Colonic mucosa (tissue), 4 donors: ENCODE data around the gene TFDP1. TPM values are rescaled to one million over a fixed set of nuclear protein-coding genes. Genes with fewer than 3 reads are reported as not detected.

Experiments
- DNase-seq: peaks from one replicate; pipeline ENCODE4 v3.0.0-alpha.2; 2020
- H3K27ac ChIP-seq: fragments of 200-600 bp; one replicate; pipeline ENCODE4 v1.8.0; 2021
- H3K27me3 ChIP-seq: fragments of 200-600 bp; one replicate; pipeline ENCODE4 v1.8.0; 2021
- H3K36me3 ChIP-seq: fragments of 200-600 bp; one replicate; pipeline ENCODE4 v1.8.0; 2021
- H3K4me1 ChIP-seq: fragments of 200-600 bp; one replicate; pipeline ENCODE4 v1.8.0; 2021; ENCODE audit warnings: mild to moderate bottlenecking
- H3K4me3 ChIP-seq: fragments of 200-600 bp; one replicate; pipeline ENCODE4 v1.8.0; 2021
- H3K9ac ChIP-seq, 2 donors: one replicate each; pipeline ENCODE4 v1.7.0; 2013; ENCODE audit warnings: control low read depth in 2 of 2, low read depth in 2 of 2, low read length in 2 of 2
- H3K9me3 ChIP-seq: fragments of 200-600 bp; one replicate; pipeline ENCODE4 v1.8.0; 2021
- intact Hi-C: fragments of 100-400 bp; cut with DNase I; formaldehyde crosslinking; loops from one replicate; pipeline ENCODE4 v1.14.1; 2022
- total RNA-seq, 2 donors: library from RNA; stranded (reverse); fragmentation: NEBNext Ultra II Directional in 1 of 2; extraction: Animal tissue kit (Norgen Biotek cat#: 25700) in 1 of 2; gene quantifications; one replicate each; pipeline ENCODE4 v1.2.1, GENCODE V29; 2021
- TF ChIP-seq, protein P1 (sequence below): fragments of 200-600 bp; IDR thresholded peaks from one replicate; pipeline ENCODE4 v1.8.0; 2022; ENCODE audit warnings: antibody characterized with exemption, mild to moderate bottlenecking
- donor health status: healthy.
- donor health status: DM: no; HTN: no; CAD: no.
- donor health status: DM: no; HTN: no; CAD: no.

The TFDP1 gene
- total RNA-seq, 2 donors from 2014 or later = 60.3 to 112 TPM

DNA sequence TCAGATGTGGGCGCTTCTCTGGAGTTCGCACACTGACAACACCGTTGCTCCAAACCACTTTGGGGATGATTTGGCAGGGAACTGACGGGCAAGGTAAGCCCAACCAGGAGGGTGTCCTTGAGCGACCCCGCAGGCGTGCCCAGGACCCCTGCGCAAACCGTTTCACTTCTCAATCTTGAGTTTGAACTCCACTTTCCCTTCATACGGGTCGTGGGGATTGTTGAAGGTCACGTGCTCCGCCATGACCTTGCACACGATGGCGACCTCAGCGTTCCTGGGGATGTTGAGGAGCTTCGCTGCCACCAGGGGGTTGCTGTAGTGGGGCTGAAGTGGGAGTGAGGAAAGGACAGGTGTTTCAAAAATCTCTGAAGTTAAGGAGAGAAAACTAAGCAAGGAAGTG is 64.7 kb downstream of the TFDP1 start:
- Histone ChIP-seq H3K9me3 (no peaks in the 10 kb centered on the region), H3K4me3 (no peak overlapping the region), H3K9ac (no peak overlapping the region), H3K27ac (no peak overlapping the region), H3K36me3 (no peaks in the 10 kb centered on the region), H3K27me3 (no peaks in the 10 kb centered on the region), H3K4me1 (peaks cover 7% of the 10 kb centered on the region)
- no peak for DNase-seq
- intact Hi-C loops = no loop called here
- TF ChIP-seq, protein P1, sequence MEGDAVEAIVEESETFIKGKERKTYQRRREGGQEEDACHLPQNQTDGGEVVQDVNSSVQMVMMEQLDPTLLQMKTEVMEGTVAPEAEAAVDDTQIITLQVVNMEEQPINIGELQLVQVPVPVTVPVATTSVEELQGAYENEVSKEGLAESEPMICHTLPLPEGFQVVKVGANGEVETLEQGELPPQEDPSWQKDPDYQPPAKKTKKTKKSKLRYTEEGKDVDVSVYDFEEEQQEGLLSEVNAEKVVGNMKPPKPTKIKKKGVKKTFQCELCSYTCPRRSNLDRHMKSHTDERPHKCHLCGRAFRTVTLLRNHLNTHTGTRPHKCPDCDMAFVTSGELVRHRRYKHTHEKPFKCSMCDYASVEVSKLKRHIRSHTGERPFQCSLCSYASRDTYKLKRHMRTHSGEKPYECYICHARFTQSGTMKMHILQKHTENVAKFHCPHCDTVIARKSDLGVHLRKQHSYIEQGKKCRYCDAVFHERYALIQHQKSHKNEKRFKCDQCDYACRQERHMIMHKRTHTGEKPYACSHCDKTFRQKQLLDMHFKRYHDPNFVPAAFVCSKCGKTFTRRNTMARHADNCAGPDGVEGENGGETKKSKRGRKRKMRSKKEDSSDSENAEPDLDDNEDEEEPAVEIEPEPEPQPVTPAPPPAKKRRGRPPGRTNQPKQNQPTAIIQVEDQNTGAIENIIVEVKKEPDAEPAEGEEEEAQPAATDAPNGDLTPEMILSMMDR = no peak

DNA sequence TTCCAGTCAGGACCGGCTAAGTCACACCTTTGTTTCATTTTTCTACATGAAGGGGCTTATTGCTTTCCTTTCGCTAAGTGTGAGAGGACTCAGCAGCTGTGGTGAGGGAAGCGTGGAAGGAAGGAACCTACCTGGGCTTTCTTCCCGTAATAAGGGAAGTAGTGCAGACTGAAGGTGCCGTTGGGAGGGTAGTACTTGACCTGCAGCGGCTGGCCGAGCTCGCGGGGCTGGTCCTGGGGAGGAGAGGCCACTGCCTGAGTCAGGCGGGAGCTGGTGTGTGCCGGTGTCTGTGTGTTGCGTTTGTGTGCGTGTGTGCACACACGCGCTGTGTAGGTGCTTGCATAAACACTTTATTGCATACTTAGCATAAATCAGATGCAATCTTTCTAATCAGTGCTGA is 65.7 kb downstream of the TFDP1 start:
- H3K27me3 ChIP-seq = no peaks in the 10 kb centered on the region
- H3K4me3 ChIP-seq = no peak overlapping the region
- H3K27ac ChIP-seq = no peak overlapping the region
- DNase-seq = no peak
- no peak overlapping the region for H3K9ac ChIP-seq
- TF ChIP-seq, protein P1 = no peak
- H3K36me3 ChIP-seq = no peaks in the 10 kb centered on the region
- H3K9me3 ChIP-seq = no peaks in the 10 kb centered on the region
- peaks cover 7% of the 10 kb centered on the region for H3K4me1 ChIP-seq
- intact Hi-C loops = no loop called here

DNA sequence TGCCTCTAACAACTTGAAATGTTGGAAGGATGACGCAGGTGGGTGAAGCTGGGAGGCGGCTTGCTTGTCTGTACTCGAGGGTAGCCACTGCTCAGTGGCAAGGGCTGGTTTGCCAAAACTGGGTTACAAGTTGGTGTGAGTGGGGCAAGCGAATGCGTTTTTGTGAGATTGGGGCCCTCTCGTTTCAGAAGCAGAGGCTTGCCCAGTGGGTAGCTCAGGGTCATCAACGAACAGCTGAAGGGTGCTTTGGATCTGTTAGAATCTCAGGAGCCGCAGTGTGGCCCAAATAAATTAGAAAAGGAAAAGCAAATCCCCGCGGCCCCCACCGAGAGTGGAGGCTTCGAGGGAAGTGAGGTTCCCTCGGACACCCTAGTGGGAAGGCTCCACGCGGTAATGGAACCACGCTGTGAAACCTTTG is 66.2 kb downstream of the TFDP1 start:
- no peaks in the 10 kb centered on the region for H3K27me3 ChIP-seq
- H3K27ac ChIP-seq = no peak overlapping the region
- no peaks in the 10 kb centered on the region for H3K36me3 ChIP-seq
- DNase-seq = no peak
- H3K4me1 ChIP-seq = peaks cover 7% of the 10 kb centered on the region
- H3K9me3 ChIP-seq = no peaks in the 10 kb centered on the region
- intact Hi-C loops = no loop called here
- H3K9ac ChIP-seq = no peak overlapping the region
- no peak overlapping the region for H3K4me3 ChIP-seq
- TF ChIP-seq, protein P1 = no peak

DNA sequence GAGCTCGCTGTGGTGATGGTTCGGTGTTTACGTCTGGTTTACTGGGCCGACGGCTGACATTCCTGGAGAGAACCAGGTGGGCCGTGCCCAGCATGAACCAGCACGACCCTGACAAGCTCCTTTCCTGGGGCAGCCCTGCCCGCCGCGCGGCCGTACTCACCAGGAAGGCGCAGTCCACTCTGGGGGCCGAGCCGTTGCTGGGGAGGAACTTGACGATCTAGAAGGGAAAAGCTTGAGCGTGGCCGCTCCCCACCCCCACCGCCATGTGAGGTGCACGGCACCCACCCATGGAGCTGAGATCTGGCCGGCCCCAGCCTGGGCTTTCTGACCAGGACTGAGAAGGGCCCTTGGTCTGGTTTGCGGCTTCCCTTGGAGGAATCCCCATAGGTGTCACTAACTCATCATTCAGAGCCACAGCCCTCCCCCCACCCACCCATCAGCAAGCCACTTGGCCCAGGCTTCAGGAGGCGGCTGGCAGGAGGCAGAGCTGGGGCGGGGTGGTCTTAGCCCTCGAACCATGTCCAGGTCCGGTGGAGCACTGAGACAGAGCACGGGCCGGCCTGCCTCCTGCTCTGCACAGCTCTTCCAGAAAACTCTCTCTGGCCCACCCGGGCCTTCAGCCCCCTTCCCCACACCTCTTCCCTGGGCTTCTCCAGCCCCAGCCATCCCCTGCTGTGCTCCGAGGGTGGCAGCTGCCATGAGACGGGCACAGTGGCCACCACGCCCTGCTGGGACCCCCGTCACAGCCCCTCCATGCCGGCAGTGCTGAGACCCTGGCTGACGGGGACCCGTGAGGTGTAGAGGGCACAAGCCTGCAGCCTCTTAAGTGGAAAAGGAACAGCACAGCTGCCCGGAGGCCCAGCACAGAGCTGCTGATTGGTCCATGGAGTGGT is 67.2 kb downstream of the TFDP1 start:
- no peaks in the 10 kb centered on the region for H3K9me3 ChIP-seq
- H3K27me3 ChIP-seq = no peaks in the 10 kb centered on the region
- intact Hi-C loops = no loop called here
- TF ChIP-seq, protein P1 = no peak
- H3K9ac ChIP-seq = no peak overlapping the region
- H3K27ac ChIP-seq = no peak overlapping the region
- peaks cover 4% of the 10 kb centered on the region for H3K4me1 ChIP-seq
- no peak overlapping the region for H3K4me3 ChIP-seq
- no peak for DNase-seq
- no peaks in the 10 kb centered on the region for H3K36me3 ChIP-seq

DNA sequence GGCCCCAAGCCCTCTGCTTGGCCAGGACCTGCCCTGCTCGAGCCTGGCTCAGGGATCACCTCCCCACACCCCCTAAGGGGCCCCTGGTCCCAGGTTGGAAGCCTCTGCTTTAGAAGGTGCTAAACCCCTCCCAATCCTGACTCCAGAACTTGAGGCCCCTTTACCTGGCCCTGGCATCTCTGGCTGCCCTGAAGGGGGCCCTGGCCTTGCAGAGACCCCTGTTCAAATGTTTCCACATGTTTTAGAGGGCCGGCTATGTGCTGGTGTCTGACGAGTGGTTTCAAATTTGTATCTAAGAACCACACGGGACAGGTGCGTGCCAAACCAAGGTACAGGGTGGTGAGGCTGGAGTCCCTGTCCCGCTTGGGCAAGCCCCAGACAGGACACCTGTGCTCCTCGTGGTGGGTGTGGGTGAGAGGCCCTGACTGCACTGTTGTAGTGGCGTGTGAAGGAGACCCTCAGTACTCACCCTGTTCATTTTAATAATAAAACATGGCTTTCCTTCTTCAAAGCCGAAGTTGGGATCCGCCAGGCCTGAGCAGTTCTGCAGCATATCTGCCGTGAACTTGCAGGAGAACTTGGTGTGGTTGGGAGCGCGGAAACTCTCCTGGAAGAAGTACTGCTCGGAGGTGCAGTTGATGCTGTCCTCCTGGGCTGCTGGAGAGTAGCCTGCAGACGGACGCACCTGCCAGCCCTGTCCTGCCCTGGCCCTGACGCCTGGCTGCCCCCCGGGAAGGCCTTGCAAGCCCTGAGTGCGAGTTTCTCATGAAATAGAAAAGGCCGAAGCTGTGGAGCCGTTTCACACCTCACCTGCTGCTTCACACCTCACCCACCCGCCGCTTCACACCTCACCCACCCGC is 68.1 kb downstream of the TFDP1 start:
- intact Hi-C loops = no loop called here
- no peak for DNase-seq
- Histone ChIP-seq H3K36me3 (no peaks in the 10 kb centered on the region), H3K9ac (no peak overlapping the region), H3K9me3 (no peaks in the 10 kb centered on the region), H3K4me1 (no peaks in the 10 kb centered on the region), H3K4me3 (no peak overlapping the region), H3K27ac (no peak overlapping the region), H3K27me3 (no peaks in the 10 kb centered on the region)
- TF ChIP-seq, protein P1 = no peak
